Measurements from ENCODE around the gene ATAD1. TPM values are rescaled to one million over a fixed set of nuclear protein-coding genes. Genes with fewer than 3 reads are reported as not detected.

Gene ATAD1
- total RNA-seq, 1 experiment from 2014 or later, result 62.0 TPM

DNA sequence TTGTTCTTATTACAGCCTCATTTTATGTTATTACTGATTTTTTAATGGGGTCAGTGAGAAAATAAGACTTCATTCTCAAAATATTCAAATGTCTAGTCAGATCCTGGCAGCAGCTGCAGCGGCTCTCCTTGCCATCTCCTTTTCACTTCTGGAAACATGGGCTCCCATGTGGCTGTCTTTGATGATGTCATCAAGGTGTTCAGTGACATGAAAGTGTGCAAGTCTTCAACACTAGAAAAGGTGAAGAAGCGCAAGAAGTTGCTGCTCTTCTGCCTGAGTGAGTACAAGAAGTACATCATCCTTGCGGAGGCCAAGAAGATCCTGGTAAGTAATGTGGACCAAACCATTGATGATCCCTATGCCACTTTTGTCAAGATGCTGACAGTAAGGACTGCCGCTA lies 25.7 kb upstream of the ATAD1 start:
- no peak overlapping the region; the same call in 1 of the 2 replicates for H3K27ac ChIP-seq (ENCODE audit: low read length)
- H3K27me3 ChIP-seq (ENCODE audit: control insufficient read depth, insufficient read depth, low read length), result no peaks in the 10 kb centered on the region
- DNase-seq (ENCODE audit: low read depth, low spot score) (no peak), ATAC-seq (no peak)
- H3K4me3 ChIP-seq (ENCODE audit: low read depth in 2 of 2, low read length in 2 of 2), result no peak overlapping the region
- ChIA-PET POLR2A (no interaction called here), CTCF (no interaction called here)
- in situ Hi-C loops (cut with HindIII; ENCODE audit: low pct_unique_long_range_greater_than_20kb, low sequenced_read_pairs) (no loop called here), intact Hi-C loops (cut with micrococcal nuclease; ENCODE audit: unreplicated experiment) (no loop called here)
- no peak for TF ChIP-seq POLR2AphosphoS5 (IDR thresholded peaks at IDR 0.05; ENCODE audit: low read depth, low read length)
- H3K9me3 ChIP-seq (ENCODE audit: control insufficient read depth, insufficient read depth, low read depth, low read length), result no peaks in the 10 kb centered on the region
- H3K4me1 ChIP-seq (ENCODE audit: control insufficient read depth, insufficient read depth, low read length), result peaks cover 25% of the 10 kb centered on the region
- no TSS peak for BruUV-seq (replicated peaks)
- no peaks in the 10 kb centered on the region for H3K36me3 ChIP-seq (ENCODE audit: control insufficient read depth, insufficient read depth, low read length)

DNA sequence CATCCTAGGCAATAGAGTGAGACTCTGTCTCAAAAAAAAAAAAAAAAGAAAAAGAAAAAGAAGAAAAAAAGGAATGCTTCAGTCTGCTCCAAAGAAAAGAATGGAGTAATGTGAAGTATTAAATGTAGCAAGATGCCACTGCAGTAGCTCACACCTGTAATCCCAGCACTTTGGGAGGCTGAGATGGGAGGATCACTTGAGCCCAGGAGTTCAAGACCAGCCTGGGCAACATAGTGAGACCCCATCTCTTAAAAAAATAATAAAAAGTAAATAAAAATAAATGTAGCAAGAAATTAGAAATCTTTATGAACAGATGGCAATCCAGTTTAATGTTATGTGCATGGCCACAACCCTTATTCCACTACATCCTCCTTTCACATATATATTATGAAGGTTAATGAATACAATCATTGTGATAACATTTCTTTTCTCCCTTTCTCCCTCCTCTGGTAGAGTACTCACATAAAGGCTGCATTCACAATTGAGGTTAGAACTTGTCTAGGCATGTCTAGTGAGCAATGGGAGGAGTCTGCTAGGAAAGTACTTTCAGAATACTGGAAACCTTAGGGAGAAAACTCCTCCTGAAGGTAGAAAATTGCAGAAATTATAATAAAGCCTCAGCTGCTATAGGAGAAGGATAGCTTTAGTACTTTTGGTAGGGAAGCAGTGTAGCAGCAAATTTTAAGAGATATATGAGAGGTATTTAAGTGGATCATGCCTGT lies 24.9 kb upstream of the ATAD1 start:
- peaks cover 25% of the 10 kb centered on the region for H3K4me1 ChIP-seq (ENCODE audit: control insufficient read depth, insufficient read depth, low read length)
- H3K36me3 ChIP-seq (ENCODE audit: control insufficient read depth, insufficient read depth, low read length), result no peaks in the 10 kb centered on the region
- ChIA-PET POLR2A (interaction anchor here (0.6 kb wide), 1 partner anchor 21 kb away, joined by 3 read pairs; no protein-coding TSS in a partner anchor), CTCF (no interaction called here)
- ATAC-seq, result no peak
- no peak overlapping the region for H3K4me3 ChIP-seq (ENCODE audit: low read depth in 2 of 2, low read length in 2 of 2)
- in situ Hi-C loops (cut with HindIII; ENCODE audit: low pct_unique_long_range_greater_than_20kb, low sequenced_read_pairs) (no loop called here), intact Hi-C loops (cut with micrococcal nuclease; ENCODE audit: unreplicated experiment) (no loop called here)
- TF ChIP-seq TCF7L2 (IDR thresholded peaks at IDR 0.05; ENCODE audit: low read depth, low read length) (no peak), SIN3A (IDR thresholded peaks at IDR 0.05; ENCODE audit: borderline replicate concordance, insufficient read depth, low read depth, low read length) (no peak), POLR2AphosphoS5 (IDR thresholded peaks at IDR 0.05; ENCODE audit: low read depth, low read length) (no peak)
- TF ChIP-seq, protein P1, sequence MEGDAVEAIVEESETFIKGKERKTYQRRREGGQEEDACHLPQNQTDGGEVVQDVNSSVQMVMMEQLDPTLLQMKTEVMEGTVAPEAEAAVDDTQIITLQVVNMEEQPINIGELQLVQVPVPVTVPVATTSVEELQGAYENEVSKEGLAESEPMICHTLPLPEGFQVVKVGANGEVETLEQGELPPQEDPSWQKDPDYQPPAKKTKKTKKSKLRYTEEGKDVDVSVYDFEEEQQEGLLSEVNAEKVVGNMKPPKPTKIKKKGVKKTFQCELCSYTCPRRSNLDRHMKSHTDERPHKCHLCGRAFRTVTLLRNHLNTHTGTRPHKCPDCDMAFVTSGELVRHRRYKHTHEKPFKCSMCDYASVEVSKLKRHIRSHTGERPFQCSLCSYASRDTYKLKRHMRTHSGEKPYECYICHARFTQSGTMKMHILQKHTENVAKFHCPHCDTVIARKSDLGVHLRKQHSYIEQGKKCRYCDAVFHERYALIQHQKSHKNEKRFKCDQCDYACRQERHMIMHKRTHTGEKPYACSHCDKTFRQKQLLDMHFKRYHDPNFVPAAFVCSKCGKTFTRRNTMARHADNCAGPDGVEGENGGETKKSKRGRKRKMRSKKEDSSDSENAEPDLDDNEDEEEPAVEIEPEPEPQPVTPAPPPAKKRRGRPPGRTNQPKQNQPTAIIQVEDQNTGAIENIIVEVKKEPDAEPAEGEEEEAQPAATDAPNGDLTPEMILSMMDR (IDR thresholded peaks at IDR 0.05), result no peak
- TF ChIP-seq, protein P2, sequence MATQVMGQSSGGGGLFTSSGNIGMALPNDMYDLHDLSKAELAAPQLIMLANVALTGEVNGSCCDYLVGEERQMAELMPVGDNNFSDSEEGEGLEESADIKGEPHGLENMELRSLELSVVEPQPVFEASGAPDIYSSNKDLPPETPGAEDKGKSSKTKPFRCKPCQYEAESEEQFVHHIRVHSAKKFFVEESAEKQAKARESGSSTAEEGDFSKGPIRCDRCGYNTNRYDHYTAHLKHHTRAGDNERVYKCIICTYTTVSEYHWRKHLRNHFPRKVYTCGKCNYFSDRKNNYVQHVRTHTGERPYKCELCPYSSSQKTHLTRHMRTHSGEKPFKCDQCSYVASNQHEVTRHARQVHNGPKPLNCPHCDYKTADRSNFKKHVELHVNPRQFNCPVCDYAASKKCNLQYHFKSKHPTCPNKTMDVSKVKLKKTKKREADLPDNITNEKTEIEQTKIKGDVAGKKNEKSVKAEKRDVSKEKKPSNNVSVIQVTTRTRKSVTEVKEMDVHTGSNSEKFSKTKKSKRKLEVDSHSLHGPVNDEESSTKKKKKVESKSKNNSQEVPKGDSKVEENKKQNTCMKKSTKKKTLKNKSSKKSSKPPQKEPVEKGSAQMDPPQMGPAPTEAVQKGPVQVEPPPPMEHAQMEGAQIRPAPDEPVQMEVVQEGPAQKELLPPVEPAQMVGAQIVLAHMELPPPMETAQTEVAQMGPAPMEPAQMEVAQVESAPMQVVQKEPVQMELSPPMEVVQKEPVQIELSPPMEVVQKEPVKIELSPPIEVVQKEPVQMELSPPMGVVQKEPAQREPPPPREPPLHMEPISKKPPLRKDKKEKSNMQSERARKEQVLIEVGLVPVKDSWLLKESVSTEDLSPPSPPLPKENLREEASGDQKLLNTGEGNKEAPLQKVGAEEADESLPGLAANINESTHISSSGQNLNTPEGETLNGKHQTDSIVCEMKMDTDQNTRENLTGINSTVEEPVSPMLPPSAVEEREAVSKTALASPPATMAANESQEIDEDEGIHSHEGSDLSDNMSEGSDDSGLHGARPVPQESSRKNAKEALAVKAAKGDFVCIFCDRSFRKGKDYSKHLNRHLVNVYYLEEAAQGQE (IDR thresholded peaks at IDR 0.05; ENCODE audit: insufficient read depth in 1 of 2, low read depth in 2 of 2, low read length in 1 of 2), result no peak
- peak overlapping the region; percentile 19; the same call in 1 of the 2 replicates for H3K27ac ChIP-seq (ENCODE audit: low read length)
- BruUV-seq (replicated peaks), result no TSS peak
- no peaks in the 10 kb centered on the region for H3K9me3 ChIP-seq (ENCODE audit: control insufficient read depth, insufficient read depth, low read depth, low read length)
- no peak for DNase-seq (ENCODE audit: low read depth, low spot score)
- H3K27me3 ChIP-seq (ENCODE audit: control insufficient read depth, insufficient read depth, low read length), result no peaks in the 10 kb centered on the region

DNA sequence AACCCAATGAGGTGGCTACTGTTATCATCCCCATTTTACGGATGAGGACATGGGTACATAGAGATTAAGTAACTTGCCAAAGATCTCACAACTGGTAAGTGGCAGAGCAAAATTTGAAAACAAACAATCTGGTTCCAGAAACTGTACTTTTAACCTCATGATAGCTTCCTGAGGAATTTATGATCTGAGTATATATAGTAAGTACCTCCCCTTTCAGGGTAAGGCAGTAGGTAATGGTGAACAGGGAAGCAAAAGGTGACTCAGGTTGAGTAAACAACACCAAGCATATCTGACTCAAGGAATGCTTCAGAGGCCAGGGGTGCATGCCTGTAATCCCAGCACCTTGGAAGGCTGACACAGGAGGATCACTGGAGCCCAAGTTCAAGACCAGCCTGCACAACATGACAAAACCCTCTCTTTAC lies 24.2 kb upstream of the ATAD1 start:
- no TSS peak for BruUV-seq (replicated peaks)
- CTCF ChIA-PET, result interaction anchor here (0.7 kb wide), 1 partner anchor 297 kb away, joined by 5 read pairs; no protein-coding TSS in a partner anchor
- ATAC-seq, result peak; percentile 91

More for the DNA sequence above, 24.2 kb upstream of the ATAD1 start:
- H3K4me1 ChIP-seq (ENCODE audit: control insufficient read depth, insufficient read depth, low read length), result peaks cover 25% of the 10 kb centered on the region
- in situ Hi-C loops (cut with HindIII; ENCODE audit: low pct_unique_long_range_greater_than_20kb, low sequenced_read_pairs) (no loop called here), intact Hi-C loops (cut with micrococcal nuclease; ENCODE audit: unreplicated experiment) (no loop called here)
- no peaks in the 10 kb centered on the region for H3K27me3 ChIP-seq (ENCODE audit: control insufficient read depth, insufficient read depth, low read length)
- no peak overlapping the region for H3K27ac ChIP-seq (ENCODE audit: low read length)
- DNase-seq (ENCODE audit: low read depth, low spot score), result peak; percentile 80
- no peak overlapping the region for H3K4me3 ChIP-seq (ENCODE audit: low read depth in 2 of 2, low read length in 2 of 2)
- POLR2A ChIA-PET, result no interaction called here
- no peaks in the 10 kb centered on the region for H3K9me3 ChIP-seq (ENCODE audit: control insufficient read depth, insufficient read depth, low read depth, low read length)
- no peaks in the 10 kb centered on the region for H3K36me3 ChIP-seq (ENCODE audit: control insufficient read depth, insufficient read depth, low read length)
- TF ChIP-seq POLR2AphosphoS5 (IDR thresholded peaks at IDR 0.05; ENCODE audit: low read depth, low read length) (no peak), TCF7L2 (IDR thresholded peaks at IDR 0.05; ENCODE audit: low read depth, low read length) (no peak), SIN3A (IDR thresholded peaks at IDR 0.05; ENCODE audit: borderline replicate concordance, insufficient read depth, low read depth, low read length) (no peak)
- TF ChIP-seq, protein P2 (IDR thresholded peaks at IDR 0.05; ENCODE audit: insufficient read depth in 1 of 2, low read depth in 2 of 2, low read length in 1 of 2), result no peak
- TF ChIP-seq, protein P1 (IDR thresholded peaks at IDR 0.05), result no peak

All from Panc1 (cell line).